ENCODE measurements around the gene REXO1.

REXO1 gene

GRCh38 chr19:1859331-1859781 lies 11.1 kb upstream of the REXO1 start:
- no peak for DNase-seq

- DNase-seq = no peak
These were observed 10.3 kb upstream of the REXO1 start for GRCh38 chr19:1858412-1859081.

- no peak for DNase-seq
These were observed 9.5 kb upstream of the REXO1 start for GRCh38 chr19:1857648-1858326.

GRCh38 chr19:1856698-1857603 lies 8.7 kb upstream of the REXO1 start:
- DNase-seq = peak; percentile 26

GRCh38 chr19:1856345-1856697 lies 8.0 kb upstream of the REXO1 start:
- DNase-seq = no peak

GRCh38 chr19:1855828-1856255 lies 7.6 kb upstream of the REXO1 start:
- DNase-seq = no peak

GRCh38 chr19:1855040-1855827 lies 7.0 kb upstream of the REXO1 start:
- DNase-seq = no peak

GRCh38 chr19:1854542-1855039 lies 6.3 kb upstream of the REXO1 start:
- DNase-seq = no peak

- DNase-seq = no peak
These were observed 5.8 kb upstream of the REXO1 start for GRCh38 chr19:1854039-1854541.

- peak; percentile 44 for DNase-seq
These were observed 5.2 kb upstream of the REXO1 start for GRCh38 chr19:1853295-1854038.

GRCh38 chr19:1852581-1853128 lies 4.4 kb upstream of the REXO1 start:
- no peak for DNase-seq

GRCh38 chr19:1851654-1852580 lies 3.6 kb upstream of the REXO1 start:
- DNase-seq = peak; percentile 21

- DNase-seq = no peak
These were observed 2.7 kb upstream of the REXO1 start for GRCh38 chr19:1850809-1851653.

GRCh38 chr19:1849886-1850398 lies 1.7 kb upstream of the REXO1 start:
- no peak for DNase-seq

GRCh38 chr19:1849132-1849474 lies 820 bp upstream of the REXO1 start:
- no peak for DNase-seq

- DNase-seq = no peak
These were observed 442 bp downstream of the REXO1 start for GRCh38 chr19:1847684-1848398.

GRCh38 chr19:1847348-1847683 lies 967 bp downstream of the REXO1 start:
- no peak for DNase-seq

GRCh38 chr19:1846517-1847204 lies 1.6 kb downstream of the REXO1 start:
- no peak for DNase-seq
